PC-3 (cell line): ENCODE results near the gene UCN2.

Experiments
- EZH2phosphoT487 ChIP-seq: fragments of 300-600 bp; sonication (generic); IDR thresholded peaks from 2 replicates; pipeline ENCODE4 v1.6.1; 2018; ENCODE audit warnings: mild to moderate bottlenecking, antibody characterized with exemption, low read length, borderline replicate concordance
- TF ChIP-seq, protein P1 (sequence below): fragments of 300-600 bp; sonication (generic); conservative IDR thresholded peaks from 2 replicates; pipeline ENCODE4 v1.5.1; 2017; ENCODE audit warnings: antibody characterized with exemption, low read depth, mild to moderate bottlenecking, low read length

DNA sequence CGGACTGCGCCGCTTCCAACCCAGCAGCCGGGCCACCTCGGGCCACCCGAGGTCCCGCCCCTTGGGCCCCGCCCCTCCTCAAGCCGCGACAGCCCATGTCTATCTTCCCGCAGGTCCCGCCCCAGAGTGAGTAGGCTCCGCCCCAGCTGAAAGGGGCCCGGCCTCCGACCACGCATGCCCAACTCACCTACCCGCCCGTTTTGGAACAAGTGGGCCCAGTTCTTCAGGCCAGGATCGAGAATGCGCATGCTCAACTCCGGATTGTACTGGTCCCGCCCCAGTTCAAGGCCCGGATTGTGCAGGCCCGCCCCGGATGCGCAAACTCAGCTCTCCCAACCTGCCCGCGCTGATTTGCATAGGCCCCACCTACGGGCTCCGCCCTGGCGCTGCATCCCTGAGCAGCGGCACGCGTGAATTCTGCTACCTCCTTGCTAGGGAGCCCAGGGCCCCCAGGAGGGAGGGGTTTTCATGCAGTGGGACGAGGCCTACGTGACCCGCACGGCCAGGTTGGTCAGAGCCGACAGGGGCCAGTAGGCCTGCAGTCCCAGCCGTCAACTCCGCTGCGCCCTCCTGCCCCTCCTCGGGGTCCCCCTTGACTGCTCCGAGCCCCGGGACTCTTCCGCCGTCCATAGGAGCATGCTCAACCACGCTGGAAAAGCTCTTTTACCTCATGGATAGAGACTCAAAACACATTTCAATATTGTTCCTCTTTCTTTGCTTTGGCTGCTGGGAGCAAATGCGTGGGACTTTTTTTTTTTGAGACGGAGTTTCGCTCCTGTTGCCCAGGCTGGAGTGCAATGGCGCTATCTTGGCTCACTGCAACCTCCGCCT is 6.6 kb downstream of the UCN2 start, which contains the start of gene PFKFB4:
- TF ChIP-seq, protein P1, sequence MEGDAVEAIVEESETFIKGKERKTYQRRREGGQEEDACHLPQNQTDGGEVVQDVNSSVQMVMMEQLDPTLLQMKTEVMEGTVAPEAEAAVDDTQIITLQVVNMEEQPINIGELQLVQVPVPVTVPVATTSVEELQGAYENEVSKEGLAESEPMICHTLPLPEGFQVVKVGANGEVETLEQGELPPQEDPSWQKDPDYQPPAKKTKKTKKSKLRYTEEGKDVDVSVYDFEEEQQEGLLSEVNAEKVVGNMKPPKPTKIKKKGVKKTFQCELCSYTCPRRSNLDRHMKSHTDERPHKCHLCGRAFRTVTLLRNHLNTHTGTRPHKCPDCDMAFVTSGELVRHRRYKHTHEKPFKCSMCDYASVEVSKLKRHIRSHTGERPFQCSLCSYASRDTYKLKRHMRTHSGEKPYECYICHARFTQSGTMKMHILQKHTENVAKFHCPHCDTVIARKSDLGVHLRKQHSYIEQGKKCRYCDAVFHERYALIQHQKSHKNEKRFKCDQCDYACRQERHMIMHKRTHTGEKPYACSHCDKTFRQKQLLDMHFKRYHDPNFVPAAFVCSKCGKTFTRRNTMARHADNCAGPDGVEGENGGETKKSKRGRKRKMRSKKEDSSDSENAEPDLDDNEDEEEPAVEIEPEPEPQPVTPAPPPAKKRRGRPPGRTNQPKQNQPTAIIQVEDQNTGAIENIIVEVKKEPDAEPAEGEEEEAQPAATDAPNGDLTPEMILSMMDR, result no peak
- no peak for TF ChIP-seq EZH2phosphoT487
